Measurements from ENCODE around the gene STRIP1. TPM values are rescaled to one million over a fixed set of nuclear protein-coding genes. Genes with fewer than 3 reads are reported as not detected.

Gene STRIP1
- total and polyA plus RNA-seq, 2 donors (not counting 3 experiments of a cell fraction or from before 2014, with no cell fraction given): 26.2 to 42.1 TPM

DNA sequence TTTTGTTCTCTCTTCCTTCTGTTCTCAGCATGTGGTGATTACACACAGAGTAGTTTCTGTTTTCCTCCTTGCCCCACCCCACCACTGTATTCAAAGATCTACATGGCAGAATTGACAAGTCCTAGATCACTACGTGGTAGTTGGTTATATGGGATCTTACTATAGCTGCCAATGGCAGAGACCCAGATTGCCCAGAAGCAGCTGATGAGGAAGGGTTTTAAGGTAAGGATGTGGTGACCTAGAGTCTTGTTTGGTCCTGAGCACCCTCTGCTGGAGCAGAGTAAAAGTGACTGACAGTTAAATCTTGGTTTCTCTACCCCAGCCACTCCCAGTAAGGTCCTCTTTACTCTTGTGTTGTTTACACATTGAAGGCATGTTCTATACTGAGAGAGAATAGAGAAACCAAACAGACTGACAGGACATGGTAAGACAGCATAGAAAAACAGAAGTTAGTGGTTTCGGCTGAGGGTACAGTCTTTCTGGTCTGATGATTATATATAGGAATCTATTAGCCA lies 22.8 kb upstream of the STRIP1 start:
- intact Hi-C loops (cut with micrococcal nuclease): loop anchor here (1.0 kb wide), 2 partner anchors 26 to 234 kb away; no protein-coding TSS in a partner anchor
- TF ChIP-seq CTCF (IDR thresholded peaks at IDR 0.05; ENCODE audit: extremely low read depth in 1 of 2, insufficient read depth in 1 of 2, low read depth in 1 of 2, low read length in 2 of 2) (peak; percentile 24 to 40), MAX (IDR thresholded peaks at IDR 0.05; ENCODE audit: insufficient read depth, insufficient read length) (no peak)
- no peaks in the 10 kb centered on the region for H3K27me3 ChIP-seq (ENCODE audit: control insufficient read depth in 2 of 2, insufficient read depth in 2 of 2, low read length in 2 of 2)
- H3K4me2 ChIP-seq (ENCODE audit: insufficient read depth, low read length): no peak overlapping the region
- peaks cover 6% of the 10 kb centered on the region for H3K79me2 ChIP-seq (ENCODE audit: control insufficient read depth, insufficient read depth, low read length)
- dilution Hi-C loops (cut with MboI; ENCODE audit: extremely low pct_ligation_motif_present, low sequenced_read_pairs): loop anchor here (25.0 kb wide), 1 partner anchor 224 kb away; no protein-coding TSS in a partner anchor
- no peak overlapping the region for H3K4me3 ChIP-seq (replicated peaks in 1 of 3; ENCODE audit: insufficient read depth in 1 of 3, low read depth in 1 of 3, low read length in 3 of 3)
- H4K20me1 ChIP-seq (replicated peaks; ENCODE audit: control insufficient read depth, extremely low read depth, insufficient read depth, low read length): no peaks in the 10 kb centered on the region
- H3K9me1 ChIP-seq (replicated peaks; ENCODE audit: control insufficient read depth, extremely low read depth, insufficient read depth, low read length): no peaks in the 10 kb centered on the region
- DNase-seq (ENCODE audit: low read depth, low spot score) (peak; percentile 49), FAIRE-seq (peak; percentile 62)
- ChIA-PET CTCF (interaction anchor here (0.6 to 4.2 kb wide), 11 partner anchors 9 to 465 kb away, joined by 3 to 54 read pairs (median 5); partner anchors contain the start of gene AHCYL1), POLR2A (no interaction called here)
- H3K27ac ChIP-seq (ENCODE audit: insufficient read depth, low read depth, low read length): no peak overlapping the region
- no TSS peak for BruUV-seq (replicated peaks)
- no peak overlapping the region for H2AFZ ChIP-seq (ENCODE audit: low read depth, low read length)
- no peak overlapping the region for H3K9ac ChIP-seq (replicated peaks; ENCODE audit: extremely low read depth, insufficient read depth, low read length)
- H3K4me1 ChIP-seq (ENCODE audit: control insufficient read depth, extremely low read depth, insufficient read depth, low read length): no peaks in the 10 kb centered on the region
- peaks cover 29 to 32% of the 10 kb centered on the region in 2 experiments for H3K36me3 ChIP-seq (ENCODE audit: control insufficient read depth in 2 of 2, extremely low read depth in 1 of 2, insufficient read depth in 2 of 2, low read length in 2 of 2)
- no peaks in the 10 kb centered on the region for H3K9me3 ChIP-seq (replicated peaks; ENCODE audit: control insufficient read depth, insufficient read depth, low read length)

GRCh38 chr1:110012100-110012780 lies 22.2 kb upstream of the STRIP1 start:
- Histone ChIP-seq H3K9me3 (replicated peaks; ENCODE audit: control insufficient read depth, insufficient read depth, low read length) (no peaks in the 10 kb centered on the region), H3K27ac (ENCODE audit: insufficient read depth, low read depth, low read length) (no peak overlapping the region), H3K36me3 (ENCODE audit: control insufficient read depth in 2 of 2, extremely low read depth in 1 of 2, insufficient read depth in 2 of 2, low read length in 2 of 2) (peaks cover 32 to 33% of the 10 kb centered on the region in 2 experiments), H3K9ac (replicated peaks; ENCODE audit: extremely low read depth, insufficient read depth, low read length) (no peak overlapping the region), H3K4me1 (ENCODE audit: control insufficient read depth, extremely low read depth, insufficient read depth, low read length) (no peaks in the 10 kb centered on the region), H3K27me3 (ENCODE audit: control insufficient read depth in 2 of 2, insufficient read depth in 2 of 2, low read length in 2 of 2) (no peaks in the 10 kb centered on the region), H2AFZ (ENCODE audit: low read depth, low read length) (no peak overlapping the region), H3K4me2 (ENCODE audit: insufficient read depth, low read length) (no peak overlapping the region), H4K20me1 (replicated peaks; ENCODE audit: control insufficient read depth, extremely low read depth, insufficient read depth, low read length) (no peaks in the 10 kb centered on the region), H3K4me3 (replicated peaks in 1 of 3; ENCODE audit: insufficient read depth in 1 of 3, low read depth in 1 of 3, low read length in 3 of 3) (no peak overlapping the region), H3K79me2 (ENCODE audit: control insufficient read depth, insufficient read depth, low read length) (no peaks in the 10 kb centered on the region), H3K9me1 (replicated peaks; ENCODE audit: control insufficient read depth, extremely low read depth, insufficient read depth, low read length) (no peaks in the 10 kb centered on the region)
- ChIA-PET CTCF (interaction anchor here (1.3 to 4.2 kb wide), 8 partner anchors 8 to 372 kb away, joined by 3 to 54 read pairs (median 9); partner anchors contain the start of gene AHCYL1), POLR2A (no interaction called here)
- BruUV-seq (replicated peaks): no TSS peak
- DNase-seq (ENCODE audit: low read depth, low spot score) (no peak), FAIRE-seq (no peak)
- no peak for TF ChIP-seq MYC (IDR thresholded peaks at IDR 0.05; ENCODE audit: low read depth, low read length)
- no peak for TF ChIP-seq CTCF (IDR thresholded peaks at IDR 0.05; ENCODE audit: extremely low read depth in 1 of 2, insufficient read depth in 1 of 2, low read depth in 1 of 2, low read length in 2 of 2)
- no peak for TF ChIP-seq JUN (IDR thresholded peaks at IDR 0.05; ENCODE audit: borderline replicate concordance, insufficient read depth, insufficient read length, low read depth)
- TF ChIP-seq GATA2 (IDR thresholded peaks at IDR 0.05; ENCODE audit: insufficient read depth, insufficient read length, low read depth, low read length): no peak
- no peak for TF ChIP-seq POLR2A (IDR thresholded peaks at IDR 0.05; ENCODE audit: low read depth, low read length)
- TF ChIP-seq FOS (IDR thresholded peaks at IDR 0.05; ENCODE audit: borderline replicate concordance, insufficient read depth, low read length): no peak
- TF ChIP-seq MAX (IDR thresholded peaks at IDR 0.05; ENCODE audit: insufficient read depth, insufficient read length): no peak
- TF ChIP-seq EZH2 (IDR thresholded peaks at IDR 0.05; ENCODE audit: borderline replicate concordance, low read depth, low read length, severe bottlenecking): no peak
- no peak for TF ChIP-seq POLR2AphosphoS5 (IDR thresholded peaks at IDR 0.05; ENCODE audit: insufficient read depth, low read depth, low read length)
- dilution Hi-C loops (cut with MboI; ENCODE audit: extremely low pct_ligation_motif_present, low sequenced_read_pairs) (loop anchor here (25.0 kb wide), 1 partner anchor 225 kb away; no protein-coding TSS in a partner anchor), intact Hi-C loops (cut with micrococcal nuclease) (no loop called here)

Data from endothelial cell of umbilical vein (primary cell).